HepG2 (cell line): ENCODE data around the gene GBE1. TPM values are rescaled to one million over a fixed set of nuclear protein-coding genes. Genes with fewer than 3 reads are reported as not detected.

Experiments used
- ATAC-seq: fragments of 200-7000 bp; cut with Tn5 transposase; 3 replicates; pipeline ENCODE4 v1.9.1; 2020; ENCODE audit warnings: mild to moderate bottlenecking, moderate library complexity
- BruUV-seq: library from RNA; stranded (reverse); fragments of 400-500 nt; replicated peaks from 2 replicates; lab custom pipeline; 2021; lab: Mats Ljungman, UMichigan
- CTCF ChIA-PET: fragments of 300-600 bp; formaldehyde crosslinking; extraction: SDS; loops from one replicate; lab custom pipeline; 2021; ENCODE audit warnings: low total read pairs, inconsistent platforms, low intra/inter-chr PET ratio; lab: Yijun Ruan, JAX
- POLR2A ChIA-PET: fragments of 350-600 bp; sonication (Branson Sonifier 250); formaldehyde crosslinking; loops from one replicate; lab custom pipeline; 2020; ENCODE audit warnings: antibody characterized with exemption, inconsistent platforms; lab: Yijun Ruan, JAX
- DNase-seq: peaks from one replicate; pipeline ENCODE4 v3.0.0-alpha.2; 2015; ENCODE audit warnings: low spot score
- FAIRE-seq: peaks from 3 replicates; lab custom pipeline; 2011; peaks lifted over from hg19 to GRCh38; lab: Jason Lieb, UNC
- H2AFZ ChIP-seq: one replicate; pipeline ENCODE4 v1.6.1; 2011; ENCODE audit warnings: low read length, inconsistent platforms
- H3K27ac ChIP-seq: fragments of 300-600 bp; 3 replicates; pipeline ENCODE4 v1.8.0; 2011; ENCODE audit warnings: mixed run types, mild to moderate bottlenecking, mixed read lengths, low read length, inconsistent platforms; ENCODE audit not compliant: insufficient read depth; ENCODE audit errors: extremely low read length
- H3K27me3 ChIP-seq, 2 experiments: fragments of 200-600 bp in 1 of 2; 2 replicates in 1 of 2; 3 replicates in 1 of 2; pipeline versions ENCODE4 v1.6.0 to v1.8.0; 2011; ENCODE audit warnings: low read length in 2 of 2, mild to moderate bottlenecking in 2 of 2, moderate library complexity in 2 of 2, inconsistent platforms in 1 of 2; ENCODE audit not compliant: insufficient read depth in 2 of 2, control insufficient read depth in 1 of 2
- H3K36me3 ChIP-seq, 2 experiments: fragments of 200-600 bp in 1 of 2; replicated peaks in 1 of 2; 2 replicates in 1 of 2; 3 replicates in 1 of 2; pipeline versions ENCODE4 v1.5.1 to v1.8.0; 2011; ENCODE audit warnings: low read length in 2 of 2, inconsistent platforms in 1 of 2; ENCODE audit not compliant: insufficient read depth in 2 of 2, control insufficient read depth in 1 of 2
- H3K4me1 ChIP-seq: 2 replicates; pipeline ENCODE4 v1.5.1; 2012; ENCODE audit warnings: low read length, inconsistent platforms; ENCODE audit not compliant: insufficient read depth
- H3K4me2 ChIP-seq: 2 replicates; pipeline ENCODE4 v1.6.0; 2011; ENCODE audit warnings: low read depth, low read length, inconsistent platforms
- H3K4me3 ChIP-seq, 3 experiments: fragments of 200-600 bp in 1 of 3; sonication (generic), shearing (Covaris generic) in 1 of 3; replicated peaks in 1 of 3; 2 replicates each; pipeline ENCODE4 v1.5.1; 2011 to 2016; ENCODE audit warnings: low read length in 3 of 3, inconsistent platforms in 2 of 3, low read depth in 2 of 3, mild to moderate bottlenecking in 2 of 3, control low read depth in 1 of 3, mixed read lengths in 1 of 3; ENCODE audit not compliant: insufficient read depth in 1 of 3
- H3K79me2 ChIP-seq: one replicate; pipeline ENCODE4 v1.6.1; 2011; ENCODE audit warnings: low read length, inconsistent platforms; ENCODE audit not compliant: insufficient read depth
- H3K9ac ChIP-seq: 2 replicates; pipeline ENCODE4 v1.6.0; 2011; ENCODE audit warnings: mild to moderate bottlenecking, low read depth, low read length, inconsistent platforms; ENCODE audit not compliant: insufficient read depth
- H3K9me3 ChIP-seq: 2 replicates; pipeline ENCODE4 v1.5.1; 2012; ENCODE audit warnings: mild to moderate bottlenecking, low read length
- H4K20me1 ChIP-seq: 2 replicates; pipeline ENCODE4 v1.6.0; 2011; ENCODE audit warnings: inconsistent platforms, mild to moderate bottlenecking, low read length, moderate library complexity; ENCODE audit not compliant: insufficient read depth
- ARID4A ChIP-seq: sonication (generic); formaldehyde crosslinking; IDR thresholded peaks from 2 replicates; pipeline ENCODE4 v1.5.0; 2020; ENCODE audit warnings: mild to moderate bottlenecking, missing genetic modification reagents, borderline replicate concordance
- ISL2 ChIP-seq: sonication (generic); formaldehyde crosslinking; IDR thresholded peaks from 2 replicates; pipeline ENCODE4 v1.5.0; 2020; ENCODE audit warnings: missing genetic modification reagents
- KAT7 ChIP-seq: IDR thresholded peaks from 2 replicates; pipeline ENCODE4 v1.6.1; 2018; ENCODE audit warnings: borderline replicate concordance, missing compliant biosample characterization
- NFE2 ChIP-seq: sonication (generic); formaldehyde crosslinking; IDR thresholded peaks from 2 replicates; pipeline ENCODE4 v1.4.0; 2020; ENCODE audit warnings: missing genetic modification reagents
- NR3C1 ChIP-seq: sonication (generic); formaldehyde crosslinking; IDR thresholded peaks from 2 replicates; pipeline ENCODE4 v1.4.0; 2020; ENCODE audit warnings: missing genetic modification reagents
- TAF1 ChIP-seq: sonication (generic); formaldehyde crosslinking; IDR thresholded peaks from 2 replicates; pipeline ENCODE4 v1.4.0; 2020; ENCODE audit warnings: missing genetic modification reagents
- TBX3 ChIP-seq: fragments of 450-650 bp; IDR thresholded peaks from 2 replicates; pipeline ENCODE4 v1.6.1; 2017; ENCODE audit warnings: antibody characterized with exemption, mild to moderate bottlenecking, inconsistent platforms, borderline replicate concordance
- ZFP1 ChIP-seq: IDR thresholded peaks from 2 replicates; pipeline ENCODE4 v1.6.1; 2016
- ZMYM3 ChIP-seq: sonication (generic); formaldehyde crosslinking; IDR thresholded peaks from 2 replicates; pipeline ENCODE4 v1.5.1; 2020; ENCODE audit warnings: mild to moderate bottlenecking, missing genetic modification reagents
- ZNF180 ChIP-seq: sonication (generic); formaldehyde crosslinking; IDR thresholded peaks from 2 replicates; pipeline ENCODE4 v1.4.0; 2020; ENCODE audit warnings: low read depth, missing genetic modification reagents, borderline replicate concordance
- ZNF552 ChIP-seq: sonication (generic); formaldehyde crosslinking; IDR thresholded peaks from 2 replicates; pipeline ENCODE4 v1.9.0; 2022; ENCODE audit warnings: missing genetic modification reagents, mild to moderate bottlenecking, borderline replicate concordance
- ZNF761 ChIP-seq: sonication (generic); formaldehyde crosslinking; conservative IDR thresholded peaks from 2 replicates; pipeline ENCODE4 v1.4.0; 2020; ENCODE audit warnings: mild to moderate bottlenecking, missing genetic modification reagents
- ZNF766 ChIP-seq: sonication (generic); formaldehyde crosslinking; IDR thresholded peaks from 2 replicates; pipeline ENCODE4 v1.5.0; 2020; ENCODE audit warnings: missing genetic modification reagents, borderline replicate concordance
- WGBS: methylation state at CpG from one replicate; pipeline ENCODE4 v1.1.6; 2017; ENCODE audit warnings: low lambda C conversion rate; 5-methylcytosine and 5-hydroxymethylcytosine counted together
- in situ Hi-C: cut with HindIII; loops from 2 replicates; pipeline ENCODE4 v1.10.0; 2017; ENCODE audit warnings: low pct_unique_long_range_greater_than_20kb; ENCODE audit not compliant: extremely low pct_ligation_motif_present
- intact Hi-C: fragments of 100-400 bp; cut with micrococcal nuclease; formaldehyde crosslinking; loops from one replicate; pipeline ENCODE4 v1.10.0; 2022; ENCODE audit not compliant: unreplicated experiment
- polyA plus RNA-seq, 8 experiments: library from polyadenylated mRNA; depleted of rRNA in 3 of 8; stranded (reverse) in 7 of 8; unstranded in 1 of 8; fragments of >200 nt; fragmentation: Illumina TruSeq in 4 of 8; extraction: Trizol in 4 of 8; gene quantifications; 2 replicates each; pipeline versions ENCODE4 v1.2.1 to v1.2.3, GENCODE V29; 2011 to 2016; ENCODE audit warnings: low read depth in 4 of 8, missing spikeins in 1 of 8, mixed read lengths in 1 of 8; ENCODE audit not compliant: insufficient read depth in 1 of 8
- total RNA-seq, 5 experiments: library from RNA; depleted of rRNA; stranded (reverse); fragments of >200 nt; fragmentation: Illumina TruSeq; extraction: Trizol; gene quantifications; 2 replicates each; pipeline ENCODE4 v1.2.3, GENCODE V29; 2016; ENCODE audit warnings: low read depth in 1 of 5

Gene GBE1
- total and polyA plus RNA-seq, 2 of the 13 experiments (the other 11 are each of a cell fraction or from before 2014, with no cell fraction given), result 22.9 to 36.1 TPM

- intact Hi-C loops (no loop called here), in situ Hi-C loops (no loop called here)
- no peak for DNase-seq
- Histone ChIP-seq H4K20me1 (peaks cover 3% of the 10 kb centered on the region; the same call in 1 of the 2 replicates), H3K27ac (no peak overlapping the region), H3K4me1 (peaks cover 21% of the 10 kb centered on the region), H2AFZ (no peak overlapping the region), H3K4me3 (no peak overlapping the region), H3K36me3 (no peaks in the 10 kb centered on the region; a peak in 1 of 5 replicates), H3K79me2 (peaks cover 3% of the 10 kb centered on the region), H3K9ac (no peak overlapping the region), H3K9me3 (no peaks in the 10 kb centered on the region), H3K4me2 (no peak overlapping the region), H3K27me3 (no peaks in the 10 kb centered on the region)
- 98% methylated on average over 4 of the region's 4 CpGs for WGBS
- no peak for ATAC-seq
- CTCF ChIA-PET, result no interaction called here
- no TSS peak for BruUV-seq
- FAIRE-seq, result no peak
- TF ChIP-seq ZMYM3 (CRISPR knock-in tag), result no peak
- TF ChIP-seq NFE2 (CRISPR knock-in tag), result no peak
- no peak for TF ChIP-seq TAF1
- no peak for TF ChIP-seq ZNF761 (CRISPR knock-in tag)
- no peak for TF ChIP-seq ARID4A
- no peak for TF ChIP-seq ZFP1
- no peak for TF ChIP-seq ISL2 (CRISPR knock-in tag)
- no peak for TF ChIP-seq ZNF180 (CRISPR knock-in tag)
- no peak for TF ChIP-seq KAT7
- TF ChIP-seq TBX3, result no peak
- no peak for TF ChIP-seq ZNF766
- no peak for TF ChIP-seq ZNF552 (CRISPR knock-in tag)
- no peak for TF ChIP-seq NR3C1 (CRISPR knock-in tag)
- POLR2A ChIA-PET, result no interaction called here
Measured at GRCh38 chr3:81713031-81713430, 48.4 kb downstream of the GBE1 start.
